Ovary (tissue), 3 donors: ENCODE data around the gene INSYN2A.

Experiments used
- POLR2A ChIP-seq: fragments of 450-650 bp; IDR thresholded peaks from one replicate; pipeline ENCODE4 v1.6.1; 2017; ENCODE audit warnings: antibody characterized with exemption, mild to moderate bottlenecking, moderate library complexity
- TF ChIP-seq, protein P1 (sequence below), 3 donors: fragments of 450-650 bp in 2 of 3; fragments of 200-600 bp in 1 of 3; IDR thresholded peaks; one replicate each; pipeline versions ENCODE4 v1.5.1 to v1.8.0; 2016 to 2022; ENCODE audit warnings: antibody characterized with exemption in 3 of 3, mild to moderate bottlenecking in 1 of 3
- donor health status: DM: no; HTN: no; CAD: no.

DNA sequence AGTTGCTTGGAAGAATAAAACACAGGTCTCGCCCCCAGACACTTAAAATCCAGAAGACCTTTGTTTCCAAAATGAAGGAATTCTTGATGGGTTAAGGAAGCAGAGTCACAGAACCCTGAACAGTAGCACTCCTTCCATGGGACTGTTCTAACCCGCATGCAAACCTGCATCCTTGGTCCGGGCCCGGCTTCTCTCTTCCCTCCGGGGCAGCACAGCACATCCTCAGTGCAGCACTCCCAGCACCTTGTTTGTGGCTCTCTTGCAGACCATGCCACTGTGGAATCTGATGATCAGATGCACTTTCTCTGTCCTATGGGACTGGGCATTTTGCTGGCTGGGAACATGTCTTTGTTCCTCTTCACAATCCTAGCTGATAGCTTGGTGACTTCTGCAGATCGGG is 33.5 kb downstream of the INSYN2A start:
- TF ChIP-seq, protein P1, sequence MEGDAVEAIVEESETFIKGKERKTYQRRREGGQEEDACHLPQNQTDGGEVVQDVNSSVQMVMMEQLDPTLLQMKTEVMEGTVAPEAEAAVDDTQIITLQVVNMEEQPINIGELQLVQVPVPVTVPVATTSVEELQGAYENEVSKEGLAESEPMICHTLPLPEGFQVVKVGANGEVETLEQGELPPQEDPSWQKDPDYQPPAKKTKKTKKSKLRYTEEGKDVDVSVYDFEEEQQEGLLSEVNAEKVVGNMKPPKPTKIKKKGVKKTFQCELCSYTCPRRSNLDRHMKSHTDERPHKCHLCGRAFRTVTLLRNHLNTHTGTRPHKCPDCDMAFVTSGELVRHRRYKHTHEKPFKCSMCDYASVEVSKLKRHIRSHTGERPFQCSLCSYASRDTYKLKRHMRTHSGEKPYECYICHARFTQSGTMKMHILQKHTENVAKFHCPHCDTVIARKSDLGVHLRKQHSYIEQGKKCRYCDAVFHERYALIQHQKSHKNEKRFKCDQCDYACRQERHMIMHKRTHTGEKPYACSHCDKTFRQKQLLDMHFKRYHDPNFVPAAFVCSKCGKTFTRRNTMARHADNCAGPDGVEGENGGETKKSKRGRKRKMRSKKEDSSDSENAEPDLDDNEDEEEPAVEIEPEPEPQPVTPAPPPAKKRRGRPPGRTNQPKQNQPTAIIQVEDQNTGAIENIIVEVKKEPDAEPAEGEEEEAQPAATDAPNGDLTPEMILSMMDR (IDR thresholded peaks at IDR 0.05) = no peak
- no peak for TF ChIP-seq POLR2A
